ENCODE measurements around the gene OLIG3.
A peak's percentile ranks its signal among the peaks of the same experiment; 100 is the strongest.

DNA sequence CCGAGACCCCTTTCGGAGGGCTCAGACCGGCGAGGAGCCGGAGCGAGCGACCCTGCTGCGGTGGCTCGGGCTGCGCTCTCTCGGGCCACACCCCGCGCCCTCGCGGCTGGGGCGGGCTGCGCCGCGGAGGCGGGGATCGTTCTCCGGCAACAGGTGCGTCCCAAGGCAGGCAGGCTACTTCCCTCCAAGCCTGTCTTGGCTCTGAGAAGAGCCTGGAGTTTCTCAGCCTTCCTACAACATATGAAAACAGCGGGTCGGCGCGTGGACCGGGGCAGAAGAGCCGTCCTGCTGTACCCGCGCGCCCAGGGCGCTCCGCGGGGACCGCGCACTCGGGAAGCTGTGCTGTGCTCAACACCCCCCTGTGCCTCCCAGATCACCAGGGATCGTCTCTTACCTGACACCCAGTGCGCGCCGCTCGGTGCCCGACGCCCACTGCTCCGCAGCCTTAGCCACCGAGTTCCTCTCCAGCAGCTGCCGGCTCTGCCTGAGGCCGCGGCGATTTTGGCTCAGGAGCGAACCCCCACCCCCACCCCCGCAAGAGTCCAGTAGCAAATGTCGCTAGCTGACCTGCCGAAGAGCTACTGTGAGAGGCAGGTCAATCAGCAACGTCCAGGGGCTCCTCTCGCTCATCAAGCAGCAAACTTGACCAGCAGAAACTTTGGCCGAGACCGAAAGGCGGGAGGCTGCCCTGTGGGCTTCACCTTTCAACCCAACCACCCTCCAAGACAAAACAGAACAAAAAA lies 3.7 kb upstream of the OLIG3 start:
- TF ChIP-seq, protein P1, sequence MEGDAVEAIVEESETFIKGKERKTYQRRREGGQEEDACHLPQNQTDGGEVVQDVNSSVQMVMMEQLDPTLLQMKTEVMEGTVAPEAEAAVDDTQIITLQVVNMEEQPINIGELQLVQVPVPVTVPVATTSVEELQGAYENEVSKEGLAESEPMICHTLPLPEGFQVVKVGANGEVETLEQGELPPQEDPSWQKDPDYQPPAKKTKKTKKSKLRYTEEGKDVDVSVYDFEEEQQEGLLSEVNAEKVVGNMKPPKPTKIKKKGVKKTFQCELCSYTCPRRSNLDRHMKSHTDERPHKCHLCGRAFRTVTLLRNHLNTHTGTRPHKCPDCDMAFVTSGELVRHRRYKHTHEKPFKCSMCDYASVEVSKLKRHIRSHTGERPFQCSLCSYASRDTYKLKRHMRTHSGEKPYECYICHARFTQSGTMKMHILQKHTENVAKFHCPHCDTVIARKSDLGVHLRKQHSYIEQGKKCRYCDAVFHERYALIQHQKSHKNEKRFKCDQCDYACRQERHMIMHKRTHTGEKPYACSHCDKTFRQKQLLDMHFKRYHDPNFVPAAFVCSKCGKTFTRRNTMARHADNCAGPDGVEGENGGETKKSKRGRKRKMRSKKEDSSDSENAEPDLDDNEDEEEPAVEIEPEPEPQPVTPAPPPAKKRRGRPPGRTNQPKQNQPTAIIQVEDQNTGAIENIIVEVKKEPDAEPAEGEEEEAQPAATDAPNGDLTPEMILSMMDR (IDR thresholded peaks at IDR 0.05; ENCODE audit: insufficient read depth, low read depth, low read length): no peak
- TF ChIP-seq EZH2 (IDR thresholded peaks at IDR 0.05; ENCODE audit: insufficient read depth, low read length): peak; percentile 89

Data from astrocyte (in vitro differentiated cells and primary cell).